ENCODE data around the gene FMNL2.

DNA sequence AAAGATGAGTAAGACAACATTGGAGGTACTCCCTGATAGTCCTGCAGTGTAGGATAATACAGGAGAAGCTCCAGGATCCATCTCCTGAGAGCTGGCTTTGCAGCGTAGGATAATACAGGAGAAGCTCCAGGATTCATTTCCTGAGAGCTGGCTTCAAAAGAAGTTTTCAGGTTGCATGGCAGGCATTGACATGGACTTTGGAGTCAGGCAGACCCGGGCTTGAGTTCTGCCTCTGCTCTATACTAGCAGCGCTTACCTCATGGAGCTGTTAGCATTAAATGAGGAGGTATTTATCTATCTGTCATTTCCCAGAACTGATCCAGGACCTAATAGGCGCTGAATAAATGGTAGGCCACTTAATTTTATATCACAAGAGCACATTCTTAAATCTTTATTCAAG, 97.8 kb downstream of the FMNL2 start:
- TF ChIP-seq ZNF623 (tag by site-specific recombination; IDR thresholded peaks at IDR 0.05), result no peak
- TF ChIP-seq ZNF544 (tag by site-specific recombination; IDR thresholded peaks at IDR 0.05), result no peak
- no peak for TF ChIP-seq ZBTB21 (tag by site-specific recombination; IDR thresholded peaks at IDR 0.05)

All from HEK293 (cell line).